Stomach (tissue), 9 donors: ENCODE results near the gene MFSD6. TPM values are rescaled to one million over a fixed set of nuclear protein-coding genes. Genes with fewer than 3 reads are reported as not detected.

Experiments
- DNase-seq, 2 donors: peaks; one replicate each; pipeline versions ENCODE4 v3.0.0 to v3.0.0-alpha.2; 2013 to 2019
- H3K27ac ChIP-seq, 5 donors: fragments of 200-600 bp in 4 of 5; sonication (generic) in 4 of 5; one replicate each; pipeline ENCODE4 v1.5.1; 2013 to 2019; ENCODE audit warnings: mild to moderate bottlenecking in 1 of 5, moderate library complexity in 1 of 5
- H3K27me3 ChIP-seq, 3 donors: fragments of 200-600 bp; sonication (generic); one replicate each; pipeline ENCODE4 v1.5.1; 2017 to 2019; ENCODE audit warnings: mixed run types in 1 of 3
- H3K36me3 ChIP-seq, 4 donors: fragments of 200-600 bp; sonication (generic); 1 replicate in 3 of 4; 2 replicates in 1 of 4; pipeline ENCODE4 v1.5.1; 2016 to 2019
- H3K4me1 ChIP-seq, 4 donors: fragments of 200-600 bp; sonication (generic); one replicate each; pipeline ENCODE4 v1.5.1; 2016 to 2019
- H3K4me3 ChIP-seq, 4 donors: fragments of 200-600 bp; sonication (generic) in 3 of 4; one replicate each; pipeline ENCODE4 v1.5.1; 2016 to 2019; ENCODE audit warnings: mild to moderate bottlenecking in 1 of 4
- H3K9me3 ChIP-seq, 4 donors: fragments of 200-600 bp; sonication (generic); one replicate each; pipeline ENCODE4 v1.5.1; 2016 to 2019
- CTCF ChIP-seq, 7 experiments: fragments of 450-650 bp in 4 of 7; fragments of 200-600 bp in 3 of 7; sonication (generic) in 3 of 7; IDR thresholded peaks; one replicate each; pipeline ENCODE4 v1.5.1; 2016 to 2019; ENCODE audit warnings: antibody characterized with exemption in 7 of 7, control low read depth in 2 of 7, mild to moderate bottlenecking in 1 of 7
- EP300 ChIP-seq: sonication (generic); formaldehyde crosslinking; IDR thresholded peaks from one replicate; pipeline ENCODE4 v1.6.1; 2017; ENCODE audit warnings: antibody characterized with exemption
- POLR2A ChIP-seq, 4 donors: fragments of 450-650 bp; IDR thresholded peaks; one replicate each; pipeline ENCODE4 v1.6.1; 2016; ENCODE audit warnings: antibody characterized with exemption in 4 of 4, control low read depth in 2 of 4, mild to moderate bottlenecking in 1 of 4, moderate library complexity in 1 of 4
- POLR2AphosphoS5 ChIP-seq, 3 donors: sonication (generic); formaldehyde crosslinking; IDR thresholded peaks; one replicate each; pipeline ENCODE4 v1.6.1; 2016; ENCODE audit warnings: antibody characterized with exemption in 3 of 3
- WGBS, 5 donors: extraction: QIAGEN DNeasy Blood & Tissue Kit in 3 of 5; methylation state at CpG; one replicate each; pipeline versions ENCODE4 v1.1.5 to v1.1.7; 2013 to 2018; 5-methylcytosine and 5-hydroxymethylcytosine counted together
- intact Hi-C: fragments of 100-400 bp; cut with DNase I; formaldehyde crosslinking; loops from one replicate; pipeline ENCODE4 v1.15.1; 2023; ENCODE audit warnings: low total_unique reads
- polyA plus RNA-seq, 3 donors: library from polyadenylated mRNA; stranded (reverse); fragments of 200-250 nt; gene quantifications; one replicate each; pipeline ENCODE4 v1.2.3, GENCODE V29; 2013
- total RNA-seq, 5 donors: library from RNA; depleted of rRNA; stranded (reverse); fragments of >200 nt; gene quantifications; one replicate each; pipeline versions ENCODE4 v1.1.0 to v1.2.3, GENCODE V29; 2014 to 2016
- donor health status: healthy with polysubstance abuse.
- donor health status: Bipolar disorder and iron deficiency.
- donor health status: healthy.

The MFSD6 gene
- total and polyA plus RNA-seq, 8 donors: 9.2 to 134 (median 37.2) TPM

GRCh38 chr2:190443778-190444481, 35.8 kb downstream of the MFSD6 start:
- no peaks in the 10 kb centered on the region for H3K36me3 ChIP-seq
- 60 to 72% (median 69%) methylated on average over 3 of the region's 3 CpGs for WGBS, 5 donors
- no peak overlapping the region for H3K4me3 ChIP-seq
- no peaks in the 10 kb centered on the region for H3K9me3 ChIP-seq
- no peak overlapping the region for H3K27ac ChIP-seq
- intact Hi-C loops: no loop called here
- TF ChIP-seq EP300 (no peak), POLR2AphosphoS5 (IDR thresholded peaks at IDR 0.05) (no peak), CTCF (IDR thresholded peaks at IDR 0.05) (no peak), POLR2A (IDR thresholded peaks at IDR 0.05) (no peak)
- H3K4me1 ChIP-seq: peaks cover 23 to 76% (median 46%) of the 10 kb centered on the region in 4 donors
- no peaks in the 10 kb centered on the region for H3K27me3 ChIP-seq
- DNase-seq: peak in 1 of 2 donors; percentile 58

- Histone ChIP-seq H3K4me1 (peaks cover 23 to 68% (median 44%) of the 10 kb centered on the region in 4 donors), H3K9me3 (no peaks in the 10 kb centered on the region), H3K27ac (no peak overlapping the region), H3K27me3 (no peaks in the 10 kb centered on the region), H3K4me3 (no peak overlapping the region), H3K36me3 (no peaks in the 10 kb centered on the region)
- intact Hi-C loops: no loop called here
- TF ChIP-seq CTCF (IDR thresholded peaks at IDR 0.05): no peak
- TF ChIP-seq EP300: no peak
- TF ChIP-seq POLR2AphosphoS5 (IDR thresholded peaks at IDR 0.05): no peak
- no peak for TF ChIP-seq POLR2A (IDR thresholded peaks at IDR 0.05)
- DNase-seq: peak in 1 of 2 donors; percentile 16
- WGBS, 5 donors: 80 to 100% (median 91%) methylated on average over 1 of the region's 1 CpG
Measured at GRCh38 chr2:190444976-190445375, 36.8 kb downstream of the MFSD6 start.

GRCh38 chr2:190446193-190446592, 38.0 kb downstream of the MFSD6 start:
- Histone ChIP-seq H3K4me1 (peaks cover 20 to 64% (median 40%) of the 10 kb centered on the region in 4 donors), H3K9me3 (no peaks in the 10 kb centered on the region), H3K4me3 (no peak overlapping the region), H3K27ac (peak overlapping the region in 4 of 5 donors; percentile 3 to 36 (median 22)), H3K27me3 (no peaks in the 10 kb centered on the region), H3K36me3 (no peaks in the 10 kb centered on the region)
- 62 to 92% (median 71%) methylated on average over 2 of the region's 2 CpGs for WGBS, 5 donors
- intact Hi-C loops: no loop called here
- TF ChIP-seq POLR2AphosphoS5 (IDR thresholded peaks at IDR 0.05) (no peak), POLR2A (IDR thresholded peaks at IDR 0.05) (no peak), CTCF (IDR thresholded peaks at IDR 0.05) (no peak), EP300 (no peak)
- DNase-seq: no peak

- intact Hi-C loops: no loop called here
- WGBS, 5 donors: 77 to 87% (median 84%) methylated on average over 3 of the region's 3 CpGs
- DNase-seq: no peak
- Histone ChIP-seq H3K27ac (peak overlapping the region in 3 of 5 donors; percentile 3 to 36 (median 14)), H3K4me1 (peaks cover 15 to 62% (median 34%) of the 10 kb centered on the region in 4 donors), H3K4me3 (no peak overlapping the region), H3K9me3 (no peaks in the 10 kb centered on the region), H3K36me3 (no peaks in the 10 kb centered on the region), H3K27me3 (no peaks in the 10 kb centered on the region)
- TF ChIP-seq EP300: no peak
- no peak for TF ChIP-seq CTCF (IDR thresholded peaks at IDR 0.05)
- TF ChIP-seq POLR2A (IDR thresholded peaks at IDR 0.05): no peak
- no peak for TF ChIP-seq POLR2AphosphoS5 (IDR thresholded peaks at IDR 0.05)
Measured at GRCh38 chr2:190446750-190447516, 38.8 kb downstream of the MFSD6 start.
